Right hindlimb (tissue), 1 donor: ENCODE measurements around the gene TRMT2A.

Source experiments
- DNase-seq: peaks from one replicate; pipeline ENCODE4 v3.0.0-alpha.2; 2018

Gene TRMT2A

GRCh38 chr22:20149257-20150250 lies 32.5 kb upstream of the TRMT2A start:
- DNase-seq, result no peak

GRCh38 chr22:20148414-20148813 lies 31.4 kb upstream of the TRMT2A start:
- DNase-seq, result no peak

DNA sequence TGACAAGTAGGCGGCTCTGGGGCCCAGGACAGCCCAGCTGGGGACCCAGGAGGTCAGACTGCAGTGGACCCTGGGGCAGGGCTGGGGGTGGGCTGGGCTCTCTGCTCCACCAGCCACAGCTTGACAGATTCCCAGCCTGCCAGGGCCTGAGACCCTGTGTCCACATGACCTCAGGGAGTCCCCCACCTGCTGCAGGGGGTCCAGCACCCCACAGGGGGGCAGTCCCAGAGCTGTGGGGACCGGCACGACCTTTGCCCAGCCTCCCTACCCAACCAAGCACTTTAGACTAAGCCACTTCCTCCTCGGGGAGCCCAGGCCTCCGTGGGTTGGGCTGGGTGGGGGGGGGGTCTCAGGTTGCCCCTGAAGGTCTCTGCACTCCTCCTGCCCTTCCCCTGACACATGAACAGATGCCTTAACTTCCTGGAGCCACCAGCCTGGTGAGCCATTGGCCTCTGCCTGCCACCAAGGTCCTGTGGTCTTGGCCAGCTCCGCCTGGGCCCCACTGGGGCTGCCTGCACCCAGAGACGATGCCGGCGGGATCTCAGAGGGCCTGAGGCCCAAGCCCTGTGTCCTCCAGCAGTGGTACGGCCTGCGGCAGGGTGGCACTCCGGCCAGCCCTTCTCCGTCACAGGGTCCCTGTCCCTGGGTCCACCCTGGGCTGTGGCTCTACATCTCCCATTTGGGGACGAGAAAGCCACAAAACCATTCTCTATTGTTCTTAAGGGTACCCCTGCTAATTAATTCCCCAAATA lies 30.4 kb upstream of the TRMT2A start:
- DNase-seq, result no peak

- no peak for DNase-seq
These were observed 29.8 kb upstream of the TRMT2A start for GRCh38 chr22:20146777-20147176.

- DNase-seq, result no peak
These were observed 28.8 kb upstream of the TRMT2A start for GRCh38 chr22:20145832-20146223.

DNA sequence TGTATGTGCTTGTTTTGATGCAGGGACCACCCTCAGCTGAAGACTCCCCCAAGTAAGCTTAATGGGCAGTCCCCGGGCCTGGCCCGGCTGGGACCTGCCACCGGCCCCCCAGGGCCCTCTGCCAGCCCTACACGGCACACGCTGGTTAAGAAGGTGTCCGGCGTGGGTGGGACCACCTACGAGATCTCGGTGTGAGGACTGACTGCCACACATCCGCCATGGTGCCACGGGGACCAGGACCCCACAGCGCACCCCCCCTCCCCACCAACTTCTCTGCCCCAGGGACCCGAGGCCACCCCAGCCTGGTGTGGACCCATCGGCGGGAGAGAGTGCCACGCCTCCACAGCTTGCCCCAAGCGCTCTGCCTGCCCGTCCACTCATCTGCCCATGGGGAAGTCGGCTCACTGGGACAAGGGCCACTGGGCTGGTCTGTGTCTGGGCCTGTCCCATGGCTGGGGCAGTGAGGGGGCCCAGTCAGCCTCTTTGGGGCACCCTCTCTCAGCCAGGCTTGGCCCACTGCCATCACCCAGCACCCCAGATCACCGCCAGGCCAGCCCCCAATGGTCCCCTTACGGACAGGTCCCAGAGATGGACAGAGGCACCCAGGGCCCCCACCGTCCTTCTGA lies 28.3 kb upstream of the TRMT2A start:
- no peak for DNase-seq

- no peak for DNase-seq
These were observed 27.0 kb upstream of the TRMT2A start for GRCh38 chr22:20143883-20144665.

DNA sequence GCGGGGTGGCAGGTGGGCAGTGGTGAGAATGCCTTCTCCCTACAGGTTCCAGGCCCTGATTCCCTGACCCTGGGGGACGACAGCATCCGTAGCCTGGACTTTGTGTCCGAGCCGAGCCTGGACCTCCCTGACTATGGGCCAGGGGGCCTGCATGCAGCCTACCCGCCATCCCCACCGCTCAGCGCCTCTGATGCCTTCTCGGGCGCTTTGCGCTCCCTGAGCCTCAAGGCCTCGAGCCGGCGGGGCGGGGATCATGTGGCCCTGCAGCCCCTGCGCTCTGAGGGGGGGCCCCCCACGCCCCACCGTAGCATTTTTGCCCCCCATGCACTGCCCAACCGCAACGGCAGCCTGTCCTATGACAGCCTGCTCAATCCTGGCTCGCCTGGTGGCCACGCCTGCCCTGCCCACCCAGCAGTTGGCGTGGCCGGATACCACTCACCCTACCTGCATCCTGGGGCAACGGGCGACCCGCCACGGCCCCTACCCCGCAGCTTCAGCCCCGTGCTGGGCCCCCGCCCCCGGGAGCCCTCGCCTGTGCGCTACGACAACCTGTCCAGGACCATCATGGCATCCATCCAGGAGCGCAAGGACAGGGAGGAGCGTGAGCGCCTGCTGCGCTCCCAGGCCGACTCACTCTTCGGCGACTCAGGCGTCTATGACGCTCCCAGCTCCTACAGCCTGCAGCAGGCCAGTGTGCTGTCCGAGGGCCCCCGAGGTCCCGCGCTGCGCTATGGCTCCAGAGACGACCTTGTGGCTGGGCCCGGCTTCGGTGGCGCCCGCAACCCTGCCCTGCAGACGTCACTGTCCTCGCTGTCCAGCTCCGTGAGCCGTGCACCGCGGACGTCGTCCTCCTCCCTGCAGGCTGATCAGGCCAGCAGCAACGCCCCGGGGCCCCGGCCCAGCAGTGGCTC lies 25.9 kb upstream of the TRMT2A start:
- DNase-seq, result no peak

- no peak for DNase-seq
These were observed 24.4 kb upstream of the TRMT2A start for GRCh38 chr22:20141186-20142077.

GRCh38 chr22:20140521-20140964 lies 23.5 kb upstream of the TRMT2A start:
- no peak for DNase-seq

GRCh38 chr22:20140107-20140445 lies 23.1 kb upstream of the TRMT2A start:
- no peak for DNase-seq

DNA sequence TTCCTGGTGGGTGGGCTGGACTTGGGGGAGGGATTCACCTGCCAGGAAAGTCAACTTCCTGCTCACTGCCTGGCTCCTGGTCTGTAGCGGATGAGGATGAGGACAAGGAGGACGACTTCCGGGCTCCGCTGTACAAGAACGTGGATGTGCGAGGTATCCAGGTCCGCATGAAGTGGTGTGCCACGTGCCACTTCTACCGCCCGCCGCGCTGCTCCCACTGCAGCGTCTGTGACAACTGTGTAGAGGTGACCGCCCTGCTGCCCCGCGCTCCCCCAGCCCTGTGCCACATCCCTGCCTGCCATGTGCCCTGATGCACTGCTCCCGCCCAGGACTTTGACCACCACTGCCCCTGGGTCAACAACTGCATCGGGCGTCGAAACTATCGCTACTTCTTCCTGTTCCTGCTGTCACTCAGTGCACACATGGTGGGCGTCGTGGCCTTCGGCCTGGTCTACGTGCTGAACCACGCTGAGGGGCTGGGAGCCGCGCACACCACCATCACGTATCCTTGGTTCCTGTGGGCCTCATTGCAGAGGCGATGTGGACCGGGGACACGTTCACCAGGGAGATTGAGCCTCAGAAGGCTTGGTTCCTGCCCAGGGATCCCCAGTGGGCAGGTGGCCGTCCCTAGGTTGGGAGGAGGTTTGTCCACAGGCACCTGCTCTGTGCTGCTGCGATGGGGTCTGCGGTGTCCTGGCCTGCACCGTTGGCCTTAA lies 22.5 kb upstream of the TRMT2A start:
- no peak for DNase-seq

DNA sequence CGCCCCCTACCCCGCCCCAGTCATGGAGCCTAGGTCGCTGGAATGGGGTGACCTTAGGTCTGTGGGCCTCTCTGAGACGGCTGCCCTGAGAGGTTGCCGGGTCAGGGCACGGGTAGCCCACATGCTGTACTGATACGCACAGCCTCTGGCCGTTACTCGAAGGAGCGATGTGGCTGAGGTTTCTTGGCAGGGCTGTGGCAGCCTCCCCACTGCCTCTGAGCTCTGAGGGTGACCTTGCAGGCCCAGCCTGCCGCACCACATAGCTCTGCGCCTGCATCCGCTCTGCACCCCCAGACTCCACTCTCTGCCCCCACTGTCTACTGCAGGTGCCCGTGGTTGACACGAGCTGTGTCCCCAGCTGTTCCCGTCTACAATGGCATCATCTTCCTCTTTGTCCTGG lies 21.8 kb upstream of the TRMT2A start:
- no peak for DNase-seq

- DNase-seq, result no peak
These were observed 21.4 kb upstream of the TRMT2A start for GRCh38 chr22:20138417-20138738.

GRCh38 chr22:20137671-20138416 lies 20.8 kb upstream of the TRMT2A start:
- no peak for DNase-seq

- no peak for DNase-seq
These were observed 20.1 kb upstream of the TRMT2A start for GRCh38 chr22:20137113-20137512.

DNA sequence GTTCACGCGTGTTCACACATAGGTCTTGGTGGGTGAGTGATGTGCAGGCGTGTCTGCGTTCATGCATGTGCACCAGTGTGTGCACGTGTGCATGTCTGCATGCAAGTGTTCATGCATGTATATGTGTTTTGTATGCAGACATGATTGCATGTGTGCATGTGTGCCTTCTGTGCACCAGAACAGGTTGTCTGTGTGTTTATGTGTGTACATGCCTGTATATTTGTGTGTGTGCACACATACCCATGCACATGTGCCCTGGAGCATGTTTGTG lies 19.5 kb upstream of the TRMT2A start:
- no peak for DNase-seq

- DNase-seq, result no peak
These were observed 19.0 kb upstream of the TRMT2A start for GRCh38 chr22:20135806-20136602.

DNA sequence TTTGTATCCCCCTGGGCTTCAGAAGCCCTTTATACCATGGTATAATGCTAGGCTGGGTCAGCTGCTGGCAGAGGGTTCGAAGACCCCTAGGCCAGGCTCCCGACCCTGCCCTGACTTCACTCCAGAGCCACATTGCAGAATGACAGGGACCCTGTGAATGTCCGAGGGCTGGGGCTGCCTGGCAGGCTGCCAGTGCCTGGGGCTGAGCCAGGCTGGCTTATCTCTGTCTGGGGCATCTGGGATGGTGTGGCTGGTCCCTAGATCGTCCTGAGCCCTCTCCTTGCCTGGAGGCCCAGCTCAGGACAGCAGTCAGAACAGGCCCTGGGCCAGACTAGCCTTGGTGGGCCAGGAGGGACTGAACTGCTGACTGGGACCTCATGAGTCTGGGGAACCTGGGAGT lies 18.2 kb upstream of the TRMT2A start:
- DNase-seq, result no peak
